CD14-positive monocyte (primary cell): ENCODE data around the gene CCL27. TPM values are rescaled to one million over a fixed set of nuclear protein-coding genes. Genes with fewer than 3 reads are reported as not detected.

Experiments
- DNase-seq, 3 donors: peaks; one replicate each; pipeline ENCODE4 v3.0.0-alpha.2; 2011 to 2022
- H2AFZ ChIP-seq: 2 replicates; pipeline ENCODE4 v1.6.0; 2012; ENCODE audit warnings: mild to moderate bottlenecking, low read depth, low read length, inconsistent platforms; ENCODE audit not compliant: insufficient read depth, poor library complexity, severe bottlenecking
- H3K27ac ChIP-seq, 2 donors: 1 replicate in 1 of 2; 2 replicates in 1 of 2; pipeline ENCODE4 v1.5.1; 2012 to 2013; ENCODE audit warnings: low read length in 2 of 2, control low read depth in 1 of 2, inconsistent platforms in 1 of 2, low read depth in 1 of 2, mild to moderate bottlenecking in 1 of 2
- H3K27me3 ChIP-seq, 2 donors: one replicate each; pipeline versions ENCODE4 v1.6.0 to v1.6.1; 2011 to 2013; ENCODE audit warnings: low read length in 2 of 2; ENCODE audit not compliant: control insufficient read depth in 2 of 2, insufficient read depth in 2 of 2
- H3K36me3 ChIP-seq, 2 donors: replicated peaks in 1 of 2; 1 replicate in 1 of 2; 2 replicates in 1 of 2; pipeline versions ENCODE4 v1.5.1 to v1.6.1; 2012 to 2013; ENCODE audit warnings: low read length in 2 of 2, control low read depth in 1 of 2, inconsistent platforms in 1 of 2, mild to moderate bottlenecking in 1 of 2; ENCODE audit not compliant: insufficient read depth in 2 of 2, control insufficient read depth in 1 of 2
- H3K4me1 ChIP-seq, 2 donors: 1 replicate in 1 of 2; 2 replicates in 1 of 2; pipeline versions ENCODE4 v1.5.1 to v1.6.1; 2012 to 2013; ENCODE audit warnings: low read length in 2 of 2, control low read depth in 1 of 2, inconsistent platforms in 1 of 2, mild to moderate bottlenecking in 1 of 2, moderate library complexity in 1 of 2; ENCODE audit not compliant: insufficient read depth in 2 of 2, control insufficient read depth in 1 of 2
- H3K4me2 ChIP-seq: replicated peaks from 2 replicates; pipeline ENCODE3; 2012; ENCODE audit warnings: low read length, moderate library complexity, mild to moderate bottlenecking; ENCODE audit not compliant: poor library complexity, severe bottlenecking; ENCODE audit errors: extremely low read depth
- H3K4me3 ChIP-seq, 3 experiments: fragments of 200-600 bp in 1 of 3; sonication (generic) in 1 of 3; replicated peaks in 1 of 3; 1 replicate in 2 of 3; 2 replicates in 1 of 3; pipeline ENCODE4 v1.5.1; 2011 to 2013; ENCODE audit warnings: low read length in 3 of 3, mild to moderate bottlenecking in 3 of 3, control low read depth in 2 of 3, low read depth in 2 of 3, inconsistent platforms in 1 of 3, moderate library complexity in 1 of 3
- H3K79me2 ChIP-seq: 2 replicates; pipeline ENCODE4 v1.6.0; 2012; ENCODE audit warnings: mild to moderate bottlenecking, control low read depth, inconsistent platforms, low read length, moderate library complexity; ENCODE audit not compliant: insufficient read depth
- H3K9ac ChIP-seq: 2 replicates; pipeline ENCODE4 v1.6.0; 2017; ENCODE audit warnings: low read length, mild to moderate bottlenecking; ENCODE audit not compliant: insufficient read depth, poor library complexity, severe bottlenecking
- H3K9me3 ChIP-seq, 2 donors: replicated peaks in 1 of 2; 1 replicate in 1 of 2; 2 replicates in 1 of 2; pipeline versions ENCODE4 v1.5.1 to v1.6.1; 2012 to 2013; ENCODE audit warnings: low read length in 2 of 2, control low read depth in 1 of 2; ENCODE audit not compliant: control insufficient read depth in 1 of 2, insufficient read depth in 1 of 2
- H4K20me1 ChIP-seq: 2 replicates; pipeline ENCODE4 v1.6.0; 2012; ENCODE audit warnings: mild to moderate bottlenecking, low read length, control low read depth, moderate library complexity; ENCODE audit not compliant: insufficient read depth
- H3K27ac Mint-ChIP-seq, 7 donors: one replicate each; pipeline ENCODE4 v1.8.0; 2020; ENCODE audit warnings: mild to moderate bottlenecking in 7 of 7, mixed read lengths in 7 of 7, moderate library complexity in 6 of 7, inconsistent platforms in 2 of 7
- H3K27me3 Mint-ChIP-seq, 3 donors: one replicate each; pipeline ENCODE4 v1.8.0; 2021 to 2022; ENCODE audit warnings: low read depth in 3 of 3, mild to moderate bottlenecking in 3 of 3, mixed read lengths in 3 of 3, moderate library complexity in 3 of 3, inconsistent platforms in 1 of 3
- H3K36me3 Mint-ChIP-seq, 2 donors: one replicate each; pipeline ENCODE4 v1.8.0; 2020; ENCODE audit warnings: mixed read lengths in 2 of 2, inconsistent platforms in 1 of 2, mild to moderate bottlenecking in 1 of 2
- H3K4me1 Mint-ChIP-seq: one replicate; pipeline ENCODE4 v1.8.0; 2020; ENCODE audit warnings: mild to moderate bottlenecking, mixed read lengths
- H3K4me3 Mint-ChIP-seq, 2 donors: one replicate each; pipeline ENCODE4 v1.8.0; 2020; ENCODE audit warnings: mild to moderate bottlenecking in 2 of 2, mixed read lengths in 2 of 2, moderate library complexity in 1 of 2
- H3K9me3 Mint-ChIP-seq, 7 donors: one replicate each; pipeline ENCODE4 v1.8.0; 2020 to 2022; ENCODE audit warnings: mixed read lengths in 7 of 7, mild to moderate bottlenecking in 6 of 7, moderate library complexity in 6 of 7, inconsistent platforms in 2 of 7
- WGBS: methylation state at CpG from one replicate; pipeline ENCODE4 v1.1.5; 2013; ENCODE audit warnings: missing lambda C conversion rate; ENCODE audit not compliant: insufficient coverage; 5-methylcytosine and 5-hydroxymethylcytosine counted together
- intact Hi-C, 2 donors: fragments of 100-400 bp; cut with micrococcal nuclease; formaldehyde crosslinking; loops; one replicate each; pipeline versions ENCODE4 v1.15.0 to v1.15.1; 2023
- polyA plus RNA-seq, 3 donors: library from polyadenylated mRNA; depleted of rRNA in 1 of 3; unstranded in 2 of 3; stranded (reverse) in 1 of 3; fragments of 300-500 nt in 2 of 3; fragments of >200 nt in 1 of 3; fragmentation: Illumina TruSeq in 2 of 3; gene quantifications; 1 replicate in 2 of 3; 2 replicates in 1 of 3; pipeline ENCODE4 v1.2.3, GENCODE V29; 2012 to 2021
- TF ChIP-seq, protein P1 (sequence below): fragments of 200-600 bp; IDR thresholded peaks from one replicate; pipeline ENCODE4 v1.8.0; 2022; ENCODE audit warnings: antibody characterized with exemption, mild to moderate bottlenecking

CCL27 gene
- polyA plus RNA-seq, 3 donors = not detected

DNA sequence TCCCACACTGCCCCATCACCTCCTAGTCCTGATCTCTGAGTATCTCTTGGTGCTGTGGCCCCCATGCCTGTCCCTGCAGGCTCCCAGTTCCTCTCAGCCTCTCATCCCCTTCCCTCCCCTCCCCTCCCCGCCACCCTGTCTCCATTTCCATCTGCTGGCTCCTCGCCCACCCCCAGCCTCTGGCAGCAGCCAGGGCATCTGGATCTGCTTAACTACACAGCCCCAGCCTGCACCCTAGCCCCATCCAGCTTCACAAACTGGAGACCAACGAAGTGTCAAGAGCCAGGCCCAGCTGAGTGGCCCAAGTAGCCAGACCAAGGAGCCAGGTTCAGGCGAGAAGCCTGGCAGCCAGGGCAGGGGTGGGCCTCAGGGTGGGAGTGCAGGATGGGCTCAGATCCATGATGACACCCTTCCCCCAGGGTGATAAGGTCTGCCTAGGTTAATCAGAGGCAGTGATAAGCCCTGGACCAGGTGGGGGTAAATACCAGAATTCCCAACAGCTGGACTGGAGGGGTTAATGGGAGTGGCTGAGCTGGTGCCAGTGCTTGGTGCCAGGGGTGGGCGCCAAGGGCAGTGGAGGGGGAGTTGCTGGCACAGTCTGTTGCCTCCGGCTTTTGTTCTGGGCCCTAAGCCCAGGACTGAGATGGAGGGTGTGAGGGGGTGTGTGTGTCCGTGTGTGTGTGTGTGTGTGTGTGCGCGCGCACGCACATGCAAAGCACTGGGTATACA is 8.0 kb downstream of the CCL27 start:
- H3K27me3 ChIP-seq = no peaks in the 10 kb centered on the region
- Mint-ChIP-seq H3K4me1 (peaks cover 22% of the 10 kb centered on the region), H3K4me3 (no peak overlapping the region), H3K9me3 (peaks cover 0 to 4% (median 0%) of the 10 kb centered on the region in 7 donors), H3K36me3 (peaks cover 17 to 25% of the 10 kb centered on the region in 2 donors), H3K27me3 (peaks cover 8 to 14% (median 8%) of the 10 kb centered on the region in 3 donors), H3K27ac (peak overlapping the region in 1 of 7 donors; percentile 33)
- DNase-seq = no peak
- peaks cover 5 to 10% of the 10 kb centered on the region in 2 donors for H3K4me1 ChIP-seq
- intact Hi-C loops = no loop called here
- no peaks in the 10 kb centered on the region for H4K20me1 ChIP-seq
- H3K27ac ChIP-seq = no peak overlapping the region
- TF ChIP-seq, protein P1, sequence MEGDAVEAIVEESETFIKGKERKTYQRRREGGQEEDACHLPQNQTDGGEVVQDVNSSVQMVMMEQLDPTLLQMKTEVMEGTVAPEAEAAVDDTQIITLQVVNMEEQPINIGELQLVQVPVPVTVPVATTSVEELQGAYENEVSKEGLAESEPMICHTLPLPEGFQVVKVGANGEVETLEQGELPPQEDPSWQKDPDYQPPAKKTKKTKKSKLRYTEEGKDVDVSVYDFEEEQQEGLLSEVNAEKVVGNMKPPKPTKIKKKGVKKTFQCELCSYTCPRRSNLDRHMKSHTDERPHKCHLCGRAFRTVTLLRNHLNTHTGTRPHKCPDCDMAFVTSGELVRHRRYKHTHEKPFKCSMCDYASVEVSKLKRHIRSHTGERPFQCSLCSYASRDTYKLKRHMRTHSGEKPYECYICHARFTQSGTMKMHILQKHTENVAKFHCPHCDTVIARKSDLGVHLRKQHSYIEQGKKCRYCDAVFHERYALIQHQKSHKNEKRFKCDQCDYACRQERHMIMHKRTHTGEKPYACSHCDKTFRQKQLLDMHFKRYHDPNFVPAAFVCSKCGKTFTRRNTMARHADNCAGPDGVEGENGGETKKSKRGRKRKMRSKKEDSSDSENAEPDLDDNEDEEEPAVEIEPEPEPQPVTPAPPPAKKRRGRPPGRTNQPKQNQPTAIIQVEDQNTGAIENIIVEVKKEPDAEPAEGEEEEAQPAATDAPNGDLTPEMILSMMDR = no peak
- no peaks in the 10 kb centered on the region for H3K79me2 ChIP-seq
- H3K36me3 ChIP-seq = peaks cover 6 to 16% of the 10 kb centered on the region in 2 donors
- 78% methylated on average over 6 of the region's 11 CpGs for WGBS
- no peak overlapping the region for H3K9ac ChIP-seq
- no peak overlapping the region for H2AFZ ChIP-seq
- H3K9me3 ChIP-seq = no peaks in the 10 kb centered on the region
- no peak overlapping the region for H3K4me3 ChIP-seq
- H3K4me2 ChIP-seq = no peak overlapping the region

DNA sequence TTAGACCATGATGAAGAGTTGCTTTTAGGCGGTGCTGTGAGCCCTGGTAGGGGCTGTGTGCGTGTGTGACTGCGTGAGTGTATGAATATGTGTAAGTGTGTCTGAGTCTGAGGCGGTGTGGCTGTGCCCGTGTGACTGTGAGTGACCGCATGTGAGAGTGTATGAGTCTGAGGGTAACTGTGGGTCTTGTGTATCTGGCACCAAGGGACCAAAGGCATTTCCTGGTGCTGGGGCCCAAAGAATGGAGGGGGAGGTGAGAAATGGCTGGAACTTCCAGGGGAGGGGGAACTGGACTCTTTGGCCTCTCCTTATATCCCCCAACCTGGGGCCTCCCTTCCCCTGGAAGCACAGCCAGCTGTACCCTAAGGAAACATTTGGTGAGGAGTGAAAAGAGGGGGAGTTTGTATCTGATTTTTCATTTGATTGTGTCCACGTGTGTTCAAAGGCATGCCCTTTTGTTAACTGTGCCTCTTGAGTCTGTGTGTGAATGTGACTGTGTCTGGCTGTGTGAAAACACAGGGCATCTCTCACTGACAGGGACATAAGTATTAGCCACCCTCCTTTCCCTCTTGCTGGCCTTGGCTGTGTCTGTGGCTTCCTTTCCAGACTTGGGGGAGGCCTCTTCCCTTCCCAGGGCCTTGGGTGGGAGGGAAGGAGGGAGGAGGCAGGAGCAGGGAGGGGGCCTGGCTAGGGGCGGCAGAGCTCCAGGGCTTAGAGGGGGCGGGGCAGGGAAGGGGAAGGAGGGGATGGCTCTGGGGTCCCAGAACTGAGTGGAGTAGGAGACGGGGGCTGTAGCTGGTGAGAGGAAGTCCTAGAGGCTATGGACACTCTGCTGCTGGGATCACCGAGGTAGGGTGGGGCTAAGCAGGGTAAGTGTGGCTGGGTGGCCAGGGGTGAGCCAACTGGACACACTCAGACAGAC is 9.0 kb downstream of the CCL27 start:
- Histone ChIP-seq H3K9me3 (no peaks in the 10 kb centered on the region), H2AFZ (no peak overlapping the region), H4K20me1 (no peaks in the 10 kb centered on the region), H3K36me3 (peaks cover 16 to 26% of the 10 kb centered on the region in 2 donors), H3K27me3 (no peaks in the 10 kb centered on the region), H3K9ac (no peak overlapping the region), H3K4me1 (peaks cover 5 to 10% of the 10 kb centered on the region in 2 donors), H3K4me2 (no peak overlapping the region), H3K27ac (no peak overlapping the region), H3K79me2 (no peaks in the 10 kb centered on the region), H3K4me3 (no peak overlapping the region)
- no peak for DNase-seq
- 79% methylated on average over 8 of the region's 11 CpGs for WGBS
- peaks cover 28 to 36% of the 10 kb centered on the region in 2 donors for H3K36me3 Mint-ChIP-seq
- no peak overlapping the region for H3K4me3 Mint-ChIP-seq
- H3K9me3 Mint-ChIP-seq = peaks cover 0 to 4% (median 0%) of the 10 kb centered on the region in 7 donors
- H3K27ac Mint-ChIP-seq = peak overlapping the region in 2 of 7 donors; percentile 26 to 34
- TF ChIP-seq, protein P1 = no peak
- H3K4me1 Mint-ChIP-seq = peaks cover 25% of the 10 kb centered on the region
- intact Hi-C loops = no loop called here
- H3K27me3 Mint-ChIP-seq = peaks cover 8 to 14% (median 8%) of the 10 kb centered on the region in 3 donors
